Testis (tissue), 2 donors: ENCODE measurements around the gene DCUN1D5.

Experiments
- CTCF ChIP-seq, 3 experiments: fragments of 450-650 bp in 2 of 3; fragments of 200-600 bp in 1 of 3; sonication (generic) in 1 of 3; IDR thresholded peaks; one replicate each; pipeline ENCODE4 v1.5.1; 2016 to 2019; ENCODE audit warnings: antibody characterized with exemption in 3 of 3, mild to moderate bottlenecking in 2 of 3, moderate library complexity in 1 of 3
- POLR2A ChIP-seq: fragments of 450-650 bp; IDR thresholded peaks from one replicate; pipeline ENCODE4 v1.6.1; 2017; ENCODE audit warnings: antibody characterized with exemption, mild to moderate bottlenecking, moderate library complexity

DNA sequence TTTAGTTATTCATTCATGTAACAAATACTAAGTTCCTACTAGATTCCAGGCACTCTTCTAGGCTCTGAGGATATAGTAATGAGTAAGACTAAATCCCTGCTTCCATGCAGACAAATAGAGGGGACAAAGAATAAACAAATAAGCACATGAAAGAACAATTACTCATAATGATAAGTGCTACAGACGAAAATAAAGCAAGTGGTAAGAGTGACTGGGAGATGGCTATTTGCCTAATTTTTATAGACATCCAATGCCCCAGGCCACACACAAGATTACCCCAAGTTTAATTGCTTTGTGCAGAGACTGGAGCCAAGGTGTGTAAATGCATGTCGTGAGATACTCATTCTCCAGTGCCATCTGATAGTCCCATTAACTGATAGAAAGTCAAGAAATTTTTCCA lies 62.6 kb downstream of the DCUN1D5 start:
- TF ChIP-seq CTCF (IDR thresholded peaks at IDR 0.05) (no peak), POLR2A (no peak)
